CD4-positive, alpha-beta T cell treated with Interleukin-17A for 4 hours (primary cell): ENCODE results near the gene MPND.

ENCODE experiments used
- DNase-seq: peaks from one replicate; pipeline ENCODE4 v3.0.0-alpha.2; 2020; ENCODE audit warnings: mixed read lengths

MPND gene

DNA sequence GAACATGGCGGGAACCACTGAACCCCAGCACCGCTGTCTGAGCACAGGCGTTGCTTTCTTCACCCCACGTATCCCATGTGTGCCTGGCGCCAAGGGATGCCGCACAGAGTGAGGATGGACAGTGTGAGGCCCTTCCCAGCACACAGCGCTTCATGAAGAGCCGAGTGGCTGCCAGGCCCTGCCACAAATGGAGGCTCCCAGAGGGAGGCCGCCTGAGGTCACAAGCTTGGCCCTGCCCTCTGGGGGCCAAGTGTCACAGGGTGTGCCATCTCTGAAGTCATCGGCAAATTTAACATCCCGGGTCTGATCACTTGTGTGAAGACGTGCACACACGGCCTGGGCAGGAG, 24.4 kb downstream of the MPND start:
- no peak for DNase-seq

DNA sequence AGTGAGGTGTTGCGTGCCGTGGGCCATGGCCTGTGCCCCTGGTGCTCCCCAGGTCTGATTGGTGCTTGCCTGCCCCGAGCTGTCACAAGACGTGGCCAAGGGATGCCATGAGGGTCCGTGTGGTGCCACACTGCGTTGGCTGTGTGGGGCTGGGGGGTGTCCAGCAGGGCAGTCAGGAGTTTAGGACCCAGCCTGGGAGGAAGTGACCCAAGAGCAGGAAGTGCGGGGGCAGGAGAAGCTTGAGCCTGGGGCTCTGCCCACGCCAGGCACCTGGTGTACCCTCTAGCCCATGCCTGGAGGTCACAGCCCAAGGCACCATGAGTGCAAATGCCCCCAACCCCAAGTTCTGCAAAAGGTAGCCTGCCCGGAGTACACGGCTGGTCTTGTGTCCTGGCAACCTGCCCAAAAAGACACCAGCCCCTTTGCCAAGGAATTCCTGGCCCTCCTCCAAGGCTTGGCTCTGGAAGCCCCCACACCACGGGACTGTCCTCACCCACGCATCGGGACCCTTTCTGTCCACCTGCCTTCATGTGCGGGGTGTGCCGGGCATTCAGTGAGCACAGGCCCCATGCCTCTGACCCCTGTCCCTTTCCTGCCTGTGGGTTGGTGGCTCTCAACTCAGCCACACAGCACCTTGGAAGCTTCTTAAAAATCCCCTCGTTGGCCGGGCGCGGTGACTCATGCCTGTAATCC, 24.9 kb downstream of the MPND start:
- DNase-seq = no peak

GRCh38 chr19:4369109-4369887, 25.9 kb downstream of the MPND start:
- DNase-seq = peak; percentile 69

- peak; percentile 85 for DNase-seq
Observed at GRCh38 chr19:4369888-4370260, 26.5 kb downstream of the MPND start.

- DNase-seq = no peak
Observed at GRCh38 chr19:4370418-4371041, 27.2 kb downstream of the MPND start.

GRCh38 chr19:4371247-4372164, 28.1 kb downstream of the MPND start:
- DNase-seq = no peak

- no peak for DNase-seq
Observed at GRCh38 chr19:4372165-4373012, 29.0 kb downstream of the MPND start.

DNA sequence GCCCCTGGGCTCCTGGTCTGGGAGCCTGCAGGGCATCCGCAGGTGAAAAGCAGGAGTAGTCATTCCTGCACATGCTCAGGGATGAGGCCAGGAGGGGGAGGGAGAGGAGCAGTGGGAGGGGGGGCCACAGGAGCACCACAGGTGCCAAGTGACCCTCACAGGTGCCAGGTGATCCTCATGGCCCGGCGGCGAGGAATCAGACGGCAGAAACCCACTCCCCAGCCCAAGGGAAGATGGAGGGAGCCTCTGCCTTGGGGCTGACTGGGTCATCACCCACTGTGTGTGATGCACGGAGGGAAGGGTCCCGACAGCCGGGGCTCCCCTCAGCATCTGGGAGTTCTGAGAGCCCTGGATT, 29.6 kb downstream of the MPND start:
- DNase-seq = no peak

- DNase-seq = no peak
Observed at GRCh38 chr19:4373601-4374497, 30.5 kb downstream of the MPND start.

- no peak for DNase-seq
Observed at GRCh38 chr19:4374498-4375163, 31.3 kb downstream of the MPND start.

DNA sequence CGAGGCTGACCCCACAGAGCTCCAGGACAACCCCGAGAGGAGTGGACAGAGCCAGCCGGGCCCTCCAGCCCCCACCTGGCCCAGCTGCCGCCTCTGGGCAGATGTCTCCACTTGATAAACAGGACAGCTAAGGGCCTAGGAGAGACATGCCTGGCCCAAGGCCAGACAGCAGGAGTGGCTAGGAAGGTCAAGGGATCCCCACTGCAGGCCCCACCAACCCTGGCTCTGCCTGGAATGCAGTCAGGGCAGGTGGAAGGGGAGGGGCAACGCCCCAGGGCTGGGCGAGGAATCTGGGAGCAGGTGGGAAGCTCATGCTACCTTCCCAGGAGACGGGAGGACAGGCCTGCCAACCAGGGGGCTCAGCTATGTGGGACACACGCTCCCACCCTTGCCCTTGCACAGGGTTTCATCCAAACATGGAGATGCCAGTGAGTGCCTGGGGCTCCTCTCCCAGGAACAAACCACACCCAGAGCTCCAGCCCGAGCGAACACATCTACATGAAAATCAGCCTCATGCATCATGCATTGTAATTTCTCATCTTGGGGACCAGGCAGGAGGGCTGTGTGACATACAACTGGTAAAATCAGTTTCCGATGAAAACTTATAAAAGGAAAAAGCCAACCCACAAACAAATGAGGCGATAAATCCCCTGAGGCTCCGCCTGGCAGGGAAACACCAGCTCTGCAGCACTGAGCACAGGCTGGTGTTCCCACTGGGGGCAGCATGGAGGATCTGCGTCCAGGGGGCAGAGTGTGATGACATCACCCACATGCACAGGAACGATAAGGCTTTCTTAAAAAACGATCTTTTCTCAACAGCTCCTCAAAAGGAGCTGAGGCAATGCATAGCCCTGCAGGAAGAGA, 32.0 kb downstream of the MPND start:
- no peak for DNase-seq

DNA sequence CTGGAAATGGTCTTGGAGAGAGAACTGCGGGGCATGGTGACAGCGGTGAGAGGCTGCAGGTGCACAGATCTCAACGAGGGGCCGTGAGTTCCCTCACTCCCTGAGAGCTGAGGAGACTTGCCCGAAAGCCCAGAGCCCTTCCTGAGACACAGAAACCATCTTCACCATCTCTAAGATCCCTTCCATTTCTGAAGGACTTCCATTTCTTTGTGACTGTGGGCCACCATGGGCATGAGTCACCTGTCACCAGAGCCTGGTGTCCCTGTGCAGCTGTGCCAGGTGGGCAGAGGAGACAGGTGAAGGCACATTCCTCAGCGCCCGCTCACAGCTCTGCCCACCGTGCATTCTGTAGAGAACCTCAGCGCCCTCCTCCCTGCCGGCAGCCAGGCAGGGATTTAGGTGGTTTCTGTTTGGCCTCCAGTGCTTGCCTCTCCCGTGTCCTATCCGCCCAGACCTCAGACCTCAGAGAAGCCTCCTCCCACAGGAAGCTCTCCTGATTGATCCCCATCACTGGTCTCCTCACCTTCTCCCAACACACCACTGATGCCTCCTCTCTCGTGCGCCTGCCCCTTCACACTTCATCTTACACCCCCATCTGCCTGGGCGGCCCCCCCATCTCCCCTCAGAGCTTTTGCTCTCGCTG, 32.8 kb downstream of the MPND start:
- no peak for DNase-seq

- DNase-seq = no peak
Observed at GRCh38 chr19:4376671-4376990, 33.3 kb downstream of the MPND start.

DNA sequence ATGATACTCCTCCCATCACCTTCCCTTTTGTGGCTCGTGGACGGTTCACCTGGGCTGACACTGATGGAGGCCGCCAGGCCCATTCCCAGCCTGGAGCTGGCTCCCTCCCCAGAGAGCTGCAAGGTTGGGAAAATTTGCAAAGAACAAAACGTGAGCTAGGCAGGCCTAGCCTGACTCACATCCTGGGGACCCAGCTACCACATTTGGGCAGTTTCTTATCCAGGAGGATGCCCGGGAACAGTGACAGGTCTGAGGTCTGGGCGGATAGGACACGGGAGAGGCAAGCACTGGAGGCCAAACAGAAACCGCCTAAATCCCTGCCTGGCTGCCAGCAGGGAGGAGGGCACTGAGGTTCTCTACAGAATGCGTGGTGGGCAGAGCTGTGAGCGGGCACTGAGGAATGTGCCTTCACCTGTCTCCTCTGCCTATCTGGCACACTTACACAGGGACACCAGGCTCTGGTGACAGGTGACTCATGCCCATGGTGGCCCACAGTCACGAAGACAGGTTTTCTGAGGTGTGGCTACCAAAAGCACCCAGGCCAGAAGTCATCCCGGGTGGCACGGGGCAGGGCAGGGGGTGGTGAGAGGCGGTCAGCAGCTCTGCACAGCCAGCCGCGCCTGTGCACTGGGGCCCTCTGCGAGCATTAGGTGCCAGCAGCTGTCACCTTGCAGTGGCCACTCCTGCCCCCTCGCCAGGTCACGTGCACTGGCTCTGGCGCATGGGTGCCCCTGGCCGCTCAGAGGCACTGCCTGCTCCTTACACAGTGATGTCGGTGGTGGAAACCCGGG, 33.8 kb downstream of the MPND start:
- no peak for DNase-seq

GRCh38 chr19:4378886-4379285, 35.5 kb downstream of the MPND start:
- no peak for DNase-seq

GRCh38 chr19:4379383-4380253, 36.3 kb downstream of the MPND start:
- DNase-seq = peak; percentile 41

GRCh38 chr19:4380254-4380727, 36.9 kb downstream of the MPND start:
- peak; percentile 81 for DNase-seq
